Upper lobe of left lung (tissue), 6 donors: ENCODE results near the gene SVIL. TPM values are rescaled to one million over a fixed set of nuclear protein-coding genes. Genes with fewer than 3 reads are reported as not detected.

Experiments
- ATAC-seq, 2 donors: fragments of 200-7000 bp; cut with Tn5 transposase; one replicate each; pipeline ENCODE4 v1.9.1; 2022; ENCODE audit warnings: mild to moderate bottlenecking in 2 of 2, moderate library complexity in 2 of 2; ENCODE audit not compliant: low FRiP score in 2 of 2
- DNase-seq, 2 donors: peaks; one replicate each; pipeline ENCODE4 v3.0.0-alpha.2; 2019 to 2020
- H3K27ac ChIP-seq, 4 donors: fragments of 200-600 bp; sonication (generic); one replicate each; pipeline ENCODE4 v1.5.1; 2016 to 2019
- H3K27me3 ChIP-seq, 4 donors: fragments of 200-600 bp; sonication (generic); one replicate each; pipeline ENCODE4 v1.5.1; 2017 to 2019
- H3K36me3 ChIP-seq, 4 donors: fragments of 200-600 bp; sonication (generic); one replicate each; pipeline ENCODE4 v1.5.1; 2016 to 2019
- H3K4me1 ChIP-seq, 4 donors: fragments of 200-600 bp; sonication (generic); one replicate each; pipeline ENCODE4 v1.5.1; 2018 to 2019
- H3K4me3 ChIP-seq, 4 donors: fragments of 200-600 bp; sonication (generic); one replicate each; pipeline ENCODE4 v1.5.1; 2017 to 2019; ENCODE audit warnings: mild to moderate bottlenecking in 2 of 4, moderate library complexity in 1 of 4
- H3K9me3 ChIP-seq, 4 donors: fragments of 200-600 bp; sonication (generic); one replicate each; pipeline ENCODE4 v1.5.1; 2018 to 2019
- CTCF ChIP-seq, 6 experiments: fragments of 450-650 bp in 4 of 6; fragments of 200-600 bp in 2 of 6; sonication (generic) in 2 of 6; IDR thresholded peaks; one replicate each; pipeline ENCODE4 v1.5.1; 2016 to 2019; ENCODE audit warnings: antibody characterized with exemption in 6 of 6
- EP300 ChIP-seq, 4 donors: sonication (generic); formaldehyde crosslinking; IDR thresholded peaks; one replicate each; pipeline ENCODE4 v1.5.1; 2017; ENCODE audit warnings: antibody characterized with exemption in 4 of 4, control low read depth in 2 of 4
- POLR2A ChIP-seq, 4 donors: fragments of 450-650 bp; IDR thresholded peaks; one replicate each; pipeline ENCODE4 v1.5.1; 2016 to 2017; ENCODE audit warnings: antibody characterized with exemption in 4 of 4, mild to moderate bottlenecking in 2 of 4
- POLR2AphosphoS5 ChIP-seq, 2 donors: sonication (generic); formaldehyde crosslinking; IDR thresholded peaks; one replicate each; pipeline ENCODE4 v1.5.1; 2017; ENCODE audit warnings: antibody characterized with exemption in 2 of 2
- WGBS, 2 donors: methylation state at CpG; one replicate each; pipeline ENCODE4 v1.1.5; 2017 to 2018; 5-methylcytosine and 5-hydroxymethylcytosine counted together
- total RNA-seq, 6 donors: library from RNA; depleted of rRNA in 4 of 6; stranded (reverse); fragments of >200 nt in 4 of 6; gene quantifications; one replicate each; pipeline versions ENCODE4 v1.1.0 to v1.2.1, GENCODE V29; 2016 to 2021
- donor health status: DM: no; HTN: no; CAD: no; lungs with moderate emphysema.
- donor health status: DM: no; HTN: yes; CAD: no; lungs with severe emphysema.

Gene SVIL
- total RNA-seq, 6 donors from 2014 or later: 65.5 to 137 (median 105) TPM

GRCh38 chr10:29529146-29529545 lies 105.6 kb downstream of the SVIL start:
- no peaks in the 10 kb centered on the region for H3K27me3 ChIP-seq
- DNase-seq: no peak
- H3K4me3 ChIP-seq: no peak overlapping the region
- 81 to 84% methylated on average over 6 of the region's 6 CpGs for WGBS, 2 donors
- TF ChIP-seq POLR2A (IDR thresholded peaks at IDR 0.05) (no peak), EP300 (IDR thresholded peaks at IDR 0.05) (no peak), CTCF (IDR thresholded peaks at IDR 0.05) (no peak), POLR2AphosphoS5 (IDR thresholded peaks at IDR 0.05) (no peak)
- no peak overlapping the region for H3K27ac ChIP-seq
- no peak for ATAC-seq
- peaks cover 0 to 39% (median 5%) of the 10 kb centered on the region in 4 donors for H3K36me3 ChIP-seq
- H3K4me1 ChIP-seq: no peaks in the 10 kb centered on the region
- H3K9me3 ChIP-seq: no peaks in the 10 kb centered on the region

GRCh38 chr10:29525762-29526161 lies 109.0 kb downstream of the SVIL start:
- DNase-seq: no peak
- Histone ChIP-seq H3K4me1 (no peaks in the 10 kb centered on the region), H3K36me3 (peaks cover 5 to 68% (median 27%) of the 10 kb centered on the region in 4 donors), H3K27ac (no peak overlapping the region), H3K9me3 (no peaks in the 10 kb centered on the region), H3K27me3 (no peaks in the 10 kb centered on the region), H3K4me3 (no peak overlapping the region)
- TF ChIP-seq POLR2A (IDR thresholded peaks at IDR 0.05) (no peak), EP300 (IDR thresholded peaks at IDR 0.05) (no peak), POLR2AphosphoS5 (IDR thresholded peaks at IDR 0.05) (no peak), CTCF (IDR thresholded peaks at IDR 0.05) (no peak)
- WGBS, 2 donors: 91 to 96% methylated on average over 7 of the region's 7 CpGs
- ATAC-seq: no peak

- 84 to 86% methylated on average over 9 of the region's 9 CpGs for WGBS, 2 donors
- no peak for TF ChIP-seq EP300 (IDR thresholded peaks at IDR 0.05)
- TF ChIP-seq CTCF (IDR thresholded peaks at IDR 0.05): no peak
- no peak for TF ChIP-seq POLR2AphosphoS5 (IDR thresholded peaks at IDR 0.05)
- no peak for TF ChIP-seq POLR2A (IDR thresholded peaks at IDR 0.05)
- ATAC-seq (no peak), DNase-seq (no peak)
- Histone ChIP-seq H3K4me3 (no peak overlapping the region), H3K27me3 (no peaks in the 10 kb centered on the region), H3K36me3 (peaks cover 5 to 64% (median 30%) of the 10 kb centered on the region in 4 donors), H3K4me1 (no peaks in the 10 kb centered on the region), H3K9me3 (no peaks in the 10 kb centered on the region), H3K27ac (no peak overlapping the region)
Measured at GRCh38 chr10:29524720-29525119, 110.1 kb downstream of the SVIL start.

GRCh38 chr10:29524294-29524693 lies 110.5 kb downstream of the SVIL start:
- Histone ChIP-seq H3K9me3 (no peaks in the 10 kb centered on the region), H3K4me1 (no peaks in the 10 kb centered on the region), H3K36me3 (peaks cover 5 to 62% (median 30%) of the 10 kb centered on the region in 4 donors), H3K4me3 (no peak overlapping the region), H3K27me3 (no peaks in the 10 kb centered on the region), H3K27ac (no peak overlapping the region)
- DNase-seq (no peak), ATAC-seq (no peak)
- TF ChIP-seq POLR2A (IDR thresholded peaks at IDR 0.05): no peak
- no peak for TF ChIP-seq EP300 (IDR thresholded peaks at IDR 0.05)
- no peak for TF ChIP-seq POLR2AphosphoS5 (IDR thresholded peaks at IDR 0.05)
- TF ChIP-seq CTCF (IDR thresholded peaks at IDR 0.05): no peak
- WGBS, 2 donors: 92 to 97% methylated on average over 7 of the region's 7 CpGs

- Histone ChIP-seq H3K27me3 (no peaks in the 10 kb centered on the region), H3K4me3 (peak overlapping the region in 1 of 4 donors; percentile 11), H3K27ac (peak overlapping the region in 2 of 4 donors; percentile 30 to 32), H3K9me3 (no peaks in the 10 kb centered on the region), H3K36me3 (peaks cover 5 to 71% (median 35%) of the 10 kb centered on the region in 4 donors), H3K4me1 (no peaks in the 10 kb centered on the region)
- WGBS, 2 donors: 67 to 80% methylated on average over 4 of the region's 4 CpGs
- ATAC-seq (no peak), DNase-seq (no peak)
- TF ChIP-seq POLR2AphosphoS5 (IDR thresholded peaks at IDR 0.05) (no peak), POLR2A (IDR thresholded peaks at IDR 0.05) (no peak), EP300 (IDR thresholded peaks at IDR 0.05) (no peak), CTCF (IDR thresholded peaks at IDR 0.05) (no peak)
Measured at GRCh38 chr10:29522918-29523317, 111.9 kb downstream of the SVIL start.
